DND-41 (cell line): ENCODE measurements around the gene MRPL54.

Experiments used
- CTCF ChIP-seq: IDR thresholded peaks from 2 replicates; pipeline ENCODE4 v1.5.1; 2012; ENCODE audit warnings: borderline replicate concordance, low read length, moderate library complexity, mild to moderate bottlenecking; ENCODE audit not compliant: poor library complexity, severe bottlenecking; ENCODE audit errors: extremely low read depth
- EZH2 ChIP-seq: IDR thresholded peaks from 3 replicates; pipeline ENCODE4 v1.6.1; 2012; ENCODE audit warnings: borderline replicate concordance, low read depth, mild to moderate bottlenecking, moderate library complexity, low read length, inconsistent platforms; ENCODE audit not compliant: severe bottlenecking

GRCh38 chr19:3813473-3814392 is 51.3 kb downstream of the MRPL54 start:
- TF ChIP-seq CTCF (no peak), EZH2 (no peak)
